SK-MEL-5 (cell line): Measurements from ENCODE around the gene SNX2. TPM values are rescaled to one million over a fixed set of nuclear protein-coding genes. Genes with fewer than 3 reads are reported as not detected.

ENCODE experiments used
- DNase-seq: peaks from one replicate; pipeline ENCODE4 v3.0.0-alpha.2; 2016; ENCODE audit warnings: low read depth, low spot score
- in situ Hi-C: cut with HindIII; loops from 2 replicates; pipeline ENCODE4 v1.10.0; 2016; ENCODE audit warnings: low sequenced_read_pairs, high pct_unique_total_duplicates, low pct_unique_long_range_greater_than_20kb
- total RNA-seq: library from RNA; depleted of rRNA; stranded (reverse); fragments of >200 nt; shearing (Covaris generic); gene quantifications from 2 replicates; pipeline ENCODE4 v1.2.3, GENCODE V29; 2014; rRNA removed

The SNX2 gene
- total RNA-seq, 1 experiment from 2014 or later, result 64.6 TPM

DNA sequence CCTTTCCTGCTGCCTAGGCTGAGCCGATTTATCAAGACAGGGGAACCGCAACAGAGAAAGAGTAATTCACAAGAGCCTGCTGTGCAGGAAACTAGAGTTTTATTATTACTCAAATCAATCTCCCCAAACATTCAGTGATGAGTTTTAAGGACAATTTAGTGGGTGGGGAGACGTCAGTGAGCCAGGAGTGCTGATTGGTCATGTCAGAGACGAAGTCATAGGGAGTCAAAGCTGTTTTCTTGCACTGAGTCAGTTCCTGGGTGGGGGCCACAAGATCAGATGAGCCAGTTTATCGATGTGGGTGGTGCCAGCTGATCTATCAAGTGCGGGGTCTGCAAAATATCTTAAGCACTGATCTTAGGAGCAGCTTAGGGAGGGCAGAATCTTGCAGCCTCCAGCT, 89.5 kb downstream of the SNX2 start:
- DNase-seq, result no peak
- in situ Hi-C loops, result no loop called here

DNA sequence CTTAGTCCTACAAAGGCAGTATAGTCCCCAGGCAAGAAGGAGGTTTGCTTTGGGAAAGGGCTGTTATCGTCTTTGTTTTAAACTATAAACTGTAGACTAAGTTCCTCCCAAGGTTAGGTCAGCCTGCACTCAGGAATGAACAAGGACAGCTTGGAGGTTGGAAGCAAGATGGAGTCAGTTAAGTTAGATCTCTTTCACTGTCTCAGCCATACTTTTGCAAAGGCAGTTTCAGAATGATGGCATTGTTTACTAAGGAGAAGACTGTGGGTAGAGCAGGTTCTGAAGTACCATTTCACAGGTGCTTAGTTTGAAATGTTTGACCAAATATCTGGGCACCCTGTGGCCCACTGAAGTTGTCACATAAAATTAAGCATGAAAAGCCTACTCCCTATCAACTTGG, 90.0 kb downstream of the SNX2 start:
- DNase-seq, result no peak
- in situ Hi-C loops, result no loop called here

DNA sequence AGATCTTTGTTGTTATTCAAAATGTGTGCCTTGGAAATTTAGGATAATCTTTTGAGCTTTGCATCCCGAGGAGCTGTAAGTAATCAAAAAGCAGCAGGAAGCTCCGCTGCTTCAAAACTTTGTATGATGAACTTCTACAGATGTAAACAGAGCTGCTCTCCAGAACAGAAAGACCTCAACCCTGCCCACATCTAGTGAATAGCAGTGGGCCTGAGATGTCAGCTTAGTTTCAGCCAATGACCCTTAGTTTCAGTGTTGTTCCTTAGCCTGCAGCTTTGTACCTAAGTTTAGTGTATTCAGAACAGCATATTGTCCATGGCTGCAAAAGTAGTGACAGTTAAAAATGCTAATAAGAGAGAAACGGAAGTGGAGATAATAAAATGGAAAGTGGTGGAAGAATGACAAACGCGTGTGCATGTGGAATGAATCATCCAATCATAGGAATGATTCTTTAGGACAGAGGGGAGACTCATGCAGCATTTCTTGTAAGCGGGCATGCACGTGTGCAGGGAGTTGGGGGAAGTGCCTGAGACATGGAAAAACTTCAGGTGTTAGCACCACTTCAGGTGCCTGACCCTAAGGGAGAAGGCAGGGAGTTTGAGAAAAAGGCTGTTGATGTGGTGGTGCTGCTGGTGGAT, 95.5 kb downstream of the SNX2 start:
- no peak for DNase-seq

DNA sequence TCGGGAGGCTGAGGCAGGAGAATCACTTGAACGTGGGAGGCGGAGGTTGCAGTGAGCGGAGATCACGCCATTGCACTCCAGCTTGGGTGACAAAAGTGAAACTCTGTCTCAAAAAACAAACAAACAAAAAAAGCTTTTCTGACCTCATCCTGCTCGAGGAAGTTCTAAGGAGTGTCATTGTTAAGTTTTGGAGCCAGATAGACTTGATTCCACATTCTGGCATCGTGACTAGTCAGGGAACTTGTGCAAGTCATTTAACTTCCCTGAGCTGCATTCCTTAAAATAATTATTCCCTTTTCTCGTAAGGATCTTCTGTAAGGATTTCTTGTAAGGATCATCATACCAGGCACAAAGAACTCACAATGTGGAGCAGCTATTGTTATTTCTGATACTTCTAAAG, 96.8 kb downstream of the SNX2 start:
- in situ Hi-C loops, result no loop called here
- DNase-seq, result peak; percentile 54

More for the DNA sequence above, 95.5 kb downstream of the SNX2 start:
- in situ Hi-C loops, result no loop called here

DNA sequence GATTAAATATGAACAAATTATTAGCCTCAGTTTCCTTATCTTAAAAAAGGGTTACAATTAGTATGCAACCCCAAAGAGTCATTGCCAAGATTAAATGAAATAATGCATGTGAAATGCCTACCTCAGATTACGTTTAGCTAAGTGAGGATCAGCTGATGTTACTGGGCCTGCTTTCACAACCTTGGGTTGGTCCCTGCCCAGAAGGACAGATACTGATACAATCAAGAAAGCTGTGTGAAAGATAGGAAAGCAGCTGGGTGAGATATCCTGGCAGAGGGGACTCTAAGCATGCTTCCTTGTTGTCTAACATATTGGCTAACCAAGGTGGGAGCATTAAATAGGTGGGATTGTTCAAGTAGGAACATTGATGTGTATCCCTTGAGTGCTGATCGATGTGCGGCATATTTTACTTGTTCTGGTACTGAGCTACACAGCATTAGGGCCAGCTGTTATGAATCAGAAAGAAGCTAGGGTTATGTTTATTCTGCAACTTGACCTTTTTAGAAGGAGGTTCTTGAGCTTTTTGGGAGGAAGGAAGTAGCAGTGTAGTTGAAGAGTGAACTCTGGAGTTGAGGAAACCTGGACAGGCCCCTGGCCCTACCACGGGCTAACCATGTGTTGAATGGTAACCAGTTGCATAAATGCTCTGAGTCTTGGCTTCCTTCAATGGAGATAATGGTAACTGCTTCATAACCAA, 99.4 kb downstream of the SNX2 start:
- no peak for DNase-seq

DNA sequence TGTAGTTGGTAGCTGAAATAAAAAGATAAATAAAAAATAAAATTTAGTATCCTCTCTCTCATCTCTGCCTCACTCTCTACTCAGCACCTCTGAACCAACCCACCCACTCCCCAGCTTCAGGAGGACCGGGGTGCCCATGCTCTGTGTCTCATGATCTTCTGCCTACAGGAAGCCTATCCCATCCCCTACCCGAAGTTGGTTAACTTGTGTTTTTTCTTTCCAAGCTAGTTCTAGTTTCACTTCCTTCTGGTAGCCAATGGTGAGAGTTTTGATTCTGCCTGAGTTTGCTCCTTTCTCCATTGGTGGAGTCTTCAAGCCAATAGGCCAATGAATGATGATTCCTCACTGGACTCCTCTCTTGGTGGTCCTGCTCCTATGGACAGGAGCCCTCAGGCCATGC, 102.6 kb downstream of the SNX2 start:
- in situ Hi-C loops, result no loop called here
- no peak for DNase-seq

More for the DNA sequence above, 99.4 kb downstream of the SNX2 start:
- in situ Hi-C loops, result no loop called here

DNA sequence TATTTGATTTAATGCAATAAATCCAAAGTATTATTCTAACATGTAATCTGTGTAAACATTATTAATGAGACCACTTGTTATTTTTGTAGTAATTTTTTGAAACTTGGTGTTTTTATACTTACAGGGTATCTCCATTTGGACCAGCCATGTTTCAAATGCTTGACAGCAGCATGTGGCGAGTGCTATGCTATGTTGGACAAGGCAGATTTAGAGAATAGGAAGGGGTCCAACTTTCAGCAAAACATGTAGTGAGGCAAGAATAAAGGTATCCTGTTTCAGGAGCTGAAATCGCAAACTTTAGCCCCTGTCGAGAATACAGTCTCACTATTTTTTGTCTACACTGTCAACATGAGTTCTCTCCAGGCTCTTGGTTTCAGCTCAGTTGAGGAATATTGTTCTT, 104.2 kb downstream of the SNX2 start:
- DNase-seq, result no peak
- in situ Hi-C loops, result no loop called here

Other genes with a start within 250 kb of the SNX2 start
- gene SNX24, start 70.5 kb downstream of the SNX2 start, total RNA-seq, result 12.9 and 18.8 TPM in 2 replicates